OCI-M2 (cell line): ENCODE results near the gene STPG4.
"Not testable (repeated sequence)": the region's sequence is repeated elsewhere in the genome, so short reads cannot be mapped to it uniquely, and the experiment has no call there.

Source experiments
- DNase-seq: peaks from one replicate; lab custom pipeline; 2025; ENCODE audit not compliant: unreplicated experiment; lab: John Stamatoyannopoulos, UW

The STPG4 gene

GRCh38 chr2:47155091-47155876, at the start of gene STPG4:
STPG4 (minus strand) TSS chr2:47155308; CDS start chr2:47155251, 57 bp downstream.
- DNase-seq, result no peak

- DNase-seq, result no peak
These were observed 49.6 kb upstream of the STPG4 start for GRCh38 chr2:47204691-47205090.

GRCh38 chr2:47203995-47204394, 48.9 kb upstream of the STPG4 start:
- no peak for DNase-seq

- DNase-seq, result no peak
These were observed 46.1 kb upstream of the STPG4 start for GRCh38 chr2:47201224-47201623.

GRCh38 chr2:47198985-47199451, 43.9 kb upstream of the STPG4 start:
- DNase-seq, result no peak

- DNase-seq, result no peak
These were observed 41.4 kb upstream of the STPG4 start for GRCh38 chr2:47196499-47196898.

GRCh38 chr2:47196046-47196445, 40.9 kb upstream of the STPG4 start:
- no peak for DNase-seq

- DNase-seq, result no peak
These were observed 40.0 kb upstream of the STPG4 start for GRCh38 chr2:47195148-47195547.

- no peak for DNase-seq
These were observed 39.3 kb upstream of the STPG4 start for GRCh38 chr2:47194410-47194809.

- DNase-seq, result no peak
These were observed 38.5 kb upstream of the STPG4 start for GRCh38 chr2:47193607-47194006.

- DNase-seq, result no peak
These were observed 35.2 kb upstream of the STPG4 start for GRCh38 chr2:47190188-47190881.

- no peak for DNase-seq
These were observed 34.5 kb upstream of the STPG4 start for GRCh38 chr2:47189635-47190034.

GRCh38 chr2:47187069-47187468, 32.0 kb upstream of the STPG4 start:
- DNase-seq, result no peak

- no peak for DNase-seq
These were observed 31.2 kb upstream of the STPG4 start for GRCh38 chr2:47186351-47186750.

- DNase-seq, result not testable (repeated sequence)
These were observed 30.0 kb upstream of the STPG4 start for GRCh38 chr2:47185098-47185497.

- DNase-seq, result no peak
These were observed 26.1 kb upstream of the STPG4 start for GRCh38 chr2:47181176-47181575.

GRCh38 chr2:47180531-47180930, 25.4 kb upstream of the STPG4 start:
- DNase-seq, result no peak

GRCh38 chr2:47179388-47179787, 24.3 kb upstream of the STPG4 start:
- no peak for DNase-seq

- DNase-seq, result no peak
These were observed 23.2 kb upstream of the STPG4 start for GRCh38 chr2:47178341-47178740.

- DNase-seq, result no peak
These were observed 22.0 kb upstream of the STPG4 start for GRCh38 chr2:47177043-47177565.

- no peak for DNase-seq
These were observed 19.7 kb upstream of the STPG4 start for GRCh38 chr2:47174733-47175361.
